D341Med (cell line): ENCODE measurements around the gene ZSWIM4.

ENCODE experiments used
- DNase-seq: peaks from one replicate; pipeline ENCODE4 v3.0.0; 2012; ENCODE audit warnings: low spot score

The ZSWIM4 gene

DNA sequence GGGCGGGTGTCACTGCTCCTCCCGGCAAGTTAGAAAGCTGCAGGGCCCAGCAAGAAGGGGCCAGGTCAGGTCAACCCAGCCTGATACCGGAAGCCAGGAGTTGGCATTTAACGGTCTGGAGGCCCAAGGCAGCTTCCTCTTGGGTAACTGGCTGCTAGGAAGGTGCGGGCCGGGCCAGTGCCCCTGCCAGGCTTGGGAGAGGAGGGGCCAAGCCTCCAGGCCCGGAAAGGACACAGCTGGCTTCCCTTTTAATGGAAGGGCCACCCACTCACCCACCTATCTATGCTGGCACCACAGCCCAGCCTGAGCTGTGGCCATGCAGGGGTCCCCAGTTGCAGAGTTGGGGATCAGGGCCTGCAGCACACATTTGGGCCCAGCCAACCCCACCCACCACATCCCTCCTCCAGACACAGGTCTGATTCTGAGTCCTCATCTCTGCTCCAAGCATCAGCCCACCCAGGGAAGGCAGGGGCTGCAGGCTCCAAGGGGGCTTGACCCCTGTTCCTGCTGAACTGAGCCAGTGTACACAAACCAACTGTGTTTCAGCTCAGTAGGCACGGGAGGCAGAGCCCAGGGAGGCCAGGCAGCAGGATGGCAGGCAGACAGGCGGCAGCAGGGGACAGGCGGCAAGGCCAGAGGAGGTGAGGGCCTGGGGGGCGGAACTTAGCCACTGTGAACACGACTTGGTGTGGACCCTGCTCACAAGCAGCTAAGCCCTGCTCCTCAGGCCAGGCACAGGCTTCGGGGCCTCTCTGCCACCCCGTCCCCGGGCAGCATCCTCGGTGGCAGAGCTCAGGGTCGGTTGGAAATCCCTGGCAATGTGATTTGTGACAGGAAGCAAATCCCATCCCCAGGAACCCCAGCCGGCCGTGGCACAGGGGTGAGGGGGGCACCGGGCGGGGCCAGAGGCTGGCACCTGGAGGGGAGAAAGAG is 40.8 kb downstream of the ZSWIM4 start:
- peak; percentile 21 for DNase-seq

DNA sequence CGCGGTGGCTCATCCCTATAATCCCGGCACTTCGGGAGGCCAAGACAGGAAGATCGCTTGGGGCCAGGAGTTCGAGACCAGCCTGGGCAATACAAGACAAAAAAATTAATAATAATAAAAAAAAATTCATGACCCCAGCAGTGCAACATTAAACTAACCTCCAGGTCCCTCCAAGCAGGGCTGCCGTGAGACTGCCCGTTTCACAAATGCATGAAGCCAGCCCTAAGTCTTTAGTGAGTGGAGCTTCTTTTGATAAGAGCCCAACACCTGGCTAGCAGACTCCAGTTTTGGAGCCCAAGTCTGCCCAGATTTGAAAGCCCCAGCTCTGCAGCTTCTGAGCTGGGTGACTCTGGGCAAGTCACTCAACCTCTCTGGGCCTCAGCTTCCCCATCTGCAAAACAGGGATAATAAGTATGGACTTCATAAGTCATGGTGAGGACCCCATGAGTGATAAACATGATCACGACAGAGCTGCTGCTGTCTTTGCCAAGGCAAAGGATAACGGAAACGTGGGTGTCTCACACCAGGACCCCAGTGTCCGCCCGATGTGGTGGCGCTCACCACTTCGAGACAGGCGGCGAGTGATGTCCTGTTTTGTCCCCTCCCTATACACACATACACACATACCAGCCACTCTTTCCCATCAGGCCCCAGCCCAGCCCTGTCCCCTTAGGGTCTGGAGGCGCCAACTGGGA is 43.3 kb downstream of the ZSWIM4 start:
- no peak for DNase-seq

- DNase-seq: peak; percentile 23
Measured at GRCh38 chr19:13839130-13839937, 44.1 kb downstream of the ZSWIM4 start.

- no peak for DNase-seq
Measured at GRCh38 chr19:13839938-13840304, 44.7 kb downstream of the ZSWIM4 start.

DNA sequence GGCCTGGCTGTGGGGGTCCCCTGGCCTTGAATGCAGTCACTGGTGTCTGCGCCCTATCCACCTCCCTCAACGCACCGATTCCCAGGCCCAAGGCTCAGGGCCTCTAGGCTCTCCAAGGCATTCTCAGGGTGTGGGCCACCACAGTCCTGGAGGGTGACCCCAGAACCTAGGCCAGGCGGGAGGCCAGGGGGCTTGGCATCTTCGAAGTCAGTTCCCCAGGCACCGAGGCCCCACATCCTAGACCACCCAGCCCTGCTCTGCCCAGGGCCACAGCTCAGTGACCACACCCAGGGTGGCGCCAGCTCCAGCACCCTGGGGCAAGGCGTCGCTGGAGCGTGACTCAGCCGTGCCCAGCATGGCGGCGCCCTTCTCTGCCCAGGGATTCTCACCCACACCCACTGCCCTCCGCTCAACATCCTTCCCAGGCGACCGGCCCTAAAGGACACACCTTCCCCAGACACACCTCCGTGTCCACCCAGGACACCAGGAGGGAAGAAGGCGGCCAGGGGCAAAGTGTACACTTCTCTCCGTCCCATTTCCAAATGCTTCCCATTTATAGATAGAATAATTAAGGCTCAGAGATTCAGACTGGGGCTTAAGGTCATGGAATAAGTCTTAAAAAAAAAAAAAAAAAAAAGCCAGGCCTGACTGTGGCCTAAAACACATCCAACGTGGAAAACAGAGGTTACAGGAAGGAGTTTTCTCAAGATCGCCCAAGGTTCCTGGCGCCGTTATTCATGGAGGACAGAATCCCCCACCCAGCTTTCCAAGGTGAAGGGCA is 45.3 kb downstream of the ZSWIM4 start:
- peak; percentile 26 for DNase-seq

GRCh38 chr19:13841086-13841961 is 46.1 kb downstream of the ZSWIM4 start:
- DNase-seq: peak; percentile 36

DNA sequence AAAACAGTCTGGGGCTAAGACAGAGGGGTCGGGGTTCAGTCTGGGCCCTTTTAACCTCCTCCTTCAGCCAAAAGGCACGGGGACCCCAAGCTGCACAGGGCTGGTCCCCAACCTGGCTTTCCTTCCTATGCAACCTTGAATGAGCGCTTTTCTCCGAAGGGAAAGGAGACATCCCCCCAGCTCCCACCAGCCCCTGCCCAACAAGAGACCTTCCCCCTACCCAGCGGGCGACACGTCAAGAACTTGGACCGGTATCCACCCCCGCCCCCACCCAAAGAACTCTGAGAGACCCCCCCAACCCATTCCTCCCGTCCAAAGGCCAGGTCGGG is 46.7 kb downstream of the ZSWIM4 start:
- DNase-seq: no peak

GRCh38 chr19:13842291-13843103 is 47.3 kb downstream of the ZSWIM4 start:
- DNase-seq: peak; percentile 79

- DNase-seq: peak; percentile 33
Measured at GRCh38 chr19:13843104-13843921, 48.1 kb downstream of the ZSWIM4 start.

- DNase-seq: no peak
Measured at GRCh38 chr19:13844130-13844631, 48.9 kb downstream of the ZSWIM4 start.

GRCh38 chr19:13846557-13847406 is 51.5 kb downstream of the ZSWIM4 start:
- peak; percentile 82 for DNase-seq

- peak; percentile 91 for DNase-seq
Measured at GRCh38 chr19:13847407-13848339, 52.4 kb downstream of the ZSWIM4 start.

DNA sequence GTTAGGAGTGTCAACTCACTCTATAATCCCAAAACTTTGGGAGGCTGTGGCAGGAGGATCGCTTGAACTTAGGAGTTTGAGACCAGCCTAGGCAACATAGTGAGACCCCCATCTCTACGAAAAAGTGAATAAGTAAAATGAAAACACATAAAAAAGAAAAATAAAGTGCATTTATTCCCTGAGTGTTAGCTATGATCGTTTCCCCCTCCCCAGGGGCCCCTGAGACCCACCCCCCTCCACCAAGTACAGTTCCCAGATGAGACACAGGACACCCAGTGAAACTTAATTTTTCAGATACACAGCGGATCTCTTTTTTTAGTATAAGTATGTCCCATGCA is 53.1 kb downstream of the ZSWIM4 start:
- no peak for DNase-seq

DNA sequence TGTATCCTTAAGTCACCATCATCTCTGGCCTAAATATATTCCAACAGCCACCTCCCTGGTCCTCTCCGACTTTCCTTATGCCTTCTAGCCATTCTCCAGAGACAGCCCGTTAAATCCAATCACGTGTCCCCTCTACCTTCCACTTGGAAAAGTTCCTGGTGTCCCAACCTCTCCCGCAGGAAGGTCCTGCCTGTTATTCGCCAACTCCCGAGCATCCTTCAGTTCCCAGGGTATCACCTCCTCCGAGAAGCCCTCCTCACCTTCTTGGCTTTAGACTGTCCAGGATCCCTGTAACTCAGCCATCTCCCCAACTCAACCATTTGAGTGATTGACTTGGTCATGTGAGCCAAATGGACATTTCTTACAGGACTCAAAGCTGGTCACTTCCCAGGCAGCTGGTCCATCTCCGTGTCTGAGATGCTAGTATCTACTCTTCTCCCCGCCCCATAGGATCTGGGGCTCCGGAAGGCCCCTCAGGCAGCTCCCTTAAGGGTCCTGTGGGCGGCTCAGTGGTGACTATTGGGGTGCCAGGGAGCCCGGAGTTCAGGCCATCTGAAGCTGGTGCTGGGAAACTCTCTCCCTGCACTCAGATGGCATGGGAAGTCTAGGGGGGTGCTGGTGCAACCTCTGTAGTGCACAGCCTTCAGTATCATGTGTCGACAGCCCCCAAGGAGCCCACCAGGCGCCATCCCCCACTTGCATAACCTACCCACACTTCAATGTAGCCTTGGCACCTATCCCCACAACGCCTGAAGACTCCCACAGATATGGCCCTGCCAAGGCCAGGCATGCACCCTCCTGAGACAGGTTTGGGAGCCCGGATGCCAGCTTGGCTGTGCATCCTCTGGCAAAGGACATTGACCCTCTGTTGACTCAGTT is 53.8 kb downstream of the ZSWIM4 start:
- no peak for DNase-seq

- DNase-seq: peak; percentile 82
Measured at GRCh38 chr19:13849991-13850909, 55.0 kb downstream of the ZSWIM4 start.
